Calu3 (cell line): Measurements from ENCODE around the gene KRT80. TPM values are rescaled to one million over a fixed set of nuclear protein-coding genes. Genes with fewer than 3 reads are reported as not detected.
A peak's percentile ranks its signal among the peaks of the same experiment; 100 is the strongest.

Experiments used
- BruUV-seq: library from RNA; stranded (reverse); fragments of 400-500 nt; replicated peaks from 2 replicates; lab custom pipeline; 2021; lab: Mats Ljungman, UMichigan
- CTCF ChIA-PET: fragments of 300-600 bp; sonication (Branson Sonifier 250); formaldehyde crosslinking; loops from one replicate; lab custom pipeline; 2022; ENCODE audit warnings: antibody characterized with exemption; lab: Charles Lee
- DNase-seq: peaks from one replicate; pipeline ENCODE4 v3.0.0; 2022
- H3K27ac Mint-ChIP-seq: one replicate; pipeline ENCODE4 v1.8.0; 2022; ENCODE audit warnings: mixed read lengths; ENCODE audit not compliant: unreplicated experiment
- H3K27me3 Mint-ChIP-seq: one replicate; pipeline ENCODE4 v1.8.0; 2022; ENCODE audit warnings: mixed read lengths; ENCODE audit not compliant: unreplicated experiment
- H3K36me3 Mint-ChIP-seq: one replicate; pipeline ENCODE4 v1.8.0; 2022; ENCODE audit warnings: mild to moderate bottlenecking, moderate library complexity, mixed read lengths; ENCODE audit not compliant: insufficient read depth, unreplicated experiment
- H3K4me1 Mint-ChIP-seq: one replicate; pipeline ENCODE4 v1.8.0; 2022; ENCODE audit warnings: mild to moderate bottlenecking, low read depth, mixed read lengths; ENCODE audit not compliant: unreplicated experiment
- H3K4me3 Mint-ChIP-seq: one replicate; pipeline ENCODE4 v1.8.0; 2022; ENCODE audit warnings: mild to moderate bottlenecking, low read depth, moderate library complexity, mixed read lengths; ENCODE audit not compliant: unreplicated experiment
- H3K9me3 Mint-ChIP-seq: one replicate; pipeline ENCODE4 v1.8.0; 2022; ENCODE audit warnings: low read depth, mixed read lengths; ENCODE audit not compliant: unreplicated experiment
- CTCF ChIP-seq: fragments of 200-600 bp; IDR thresholded peaks from one replicate; pipeline ENCODE4 v1.8.0; 2022; ENCODE audit warnings: antibody characterized with exemption; ENCODE audit not compliant: unreplicated experiment
- intact Hi-C: fragments of 100-400 bp; cut with micrococcal nuclease; formaldehyde crosslinking; loops from one replicate; pipeline ENCODE4 v1.10.0; 2022; ENCODE audit not compliant: unreplicated experiment
- total RNA-seq: library from RNA; stranded (reverse); gene quantifications from 2 replicates; pipeline ENCODE4 v1.2.3, GENCODE V29; 2022

The KRT80 gene
- total RNA-seq, 1 experiment from 2014 or later, result 45.5 TPM

GRCh38 chr12:52190860-52191729 is 719 bp downstream of the KRT80 start:
- H3K36me3 Mint-ChIP-seq, result peaks cover 50% of the 10 kb centered on the region
- no peaks in the 10 kb centered on the region for H3K9me3 Mint-ChIP-seq
- peak; percentile 69 for DNase-seq
- no peak for TF ChIP-seq CTCF
- BruUV-seq, result no TSS peak
- peaks cover 67% of the 10 kb centered on the region for H3K4me1 Mint-ChIP-seq
- peak overlapping the region; percentile 76 for H3K4me3 Mint-ChIP-seq
- CTCF ChIA-PET, result interaction anchor here (0.6 to 2.3 kb wide), 5 partner anchors 23 to 136 kb away, joined by 3 to 9 read pairs (median 5); no protein-coding TSS in a partner anchor
- peak overlapping the region; percentile 90 for H3K27ac Mint-ChIP-seq
- no peaks in the 10 kb centered on the region for H3K27me3 Mint-ChIP-seq
- intact Hi-C loops, result no loop called here

DNA sequence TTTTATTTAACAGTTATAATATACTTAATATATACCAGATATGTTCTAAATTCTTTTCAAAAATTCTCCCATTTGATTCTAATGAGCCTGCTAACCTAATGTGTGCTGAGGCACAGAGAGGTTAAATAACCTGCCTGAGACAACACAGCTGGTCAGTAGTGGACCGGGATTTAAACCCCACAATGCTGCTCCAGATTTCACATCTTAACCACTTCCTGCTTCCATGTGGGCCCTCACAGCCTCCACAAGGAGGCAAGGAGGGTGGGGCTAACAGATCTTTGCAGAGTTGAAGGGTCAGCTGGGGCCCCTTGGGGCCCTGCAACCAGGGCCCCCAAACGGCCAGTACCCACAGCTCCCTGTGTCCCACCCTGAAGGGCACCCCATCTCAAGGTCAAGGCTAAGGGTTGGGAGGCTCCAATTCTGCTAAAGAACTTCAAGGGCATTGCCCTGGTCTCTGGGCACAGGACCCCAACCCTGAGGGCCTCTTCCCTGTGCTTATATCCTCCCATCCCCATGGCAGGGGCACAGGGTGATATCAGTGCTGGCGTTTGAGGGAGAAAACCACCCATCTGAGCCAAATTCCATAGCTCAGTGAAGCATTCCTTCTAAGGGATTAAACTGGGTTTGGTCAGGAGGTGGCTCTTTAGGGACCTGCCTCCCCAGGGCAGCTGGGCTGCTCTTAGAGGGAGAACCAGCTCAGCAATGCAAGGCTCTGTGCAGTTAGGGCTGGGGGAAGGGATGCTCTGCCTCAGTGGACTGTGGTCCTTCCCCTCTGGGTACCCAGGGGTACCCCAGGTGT is 2.2 kb downstream of the KRT80 start:
- H3K9me3 Mint-ChIP-seq, result no peaks in the 10 kb centered on the region

GRCh38 chr12:52188658-52189057 is 3.2 kb downstream of the KRT80 start:
- no TSS peak for BruUV-seq
- Mint-ChIP-seq H3K9me3 (no peaks in the 10 kb centered on the region), H3K36me3 (peaks cover 59% of the 10 kb centered on the region), H3K27ac (peak overlapping the region; percentile 60), H3K4me3 (peak overlapping the region; percentile 76), H3K4me1 (peaks cover 65% of the 10 kb centered on the region), H3K27me3 (no peaks in the 10 kb centered on the region)
- intact Hi-C loops, result no loop called here
- no peak for DNase-seq
- CTCF ChIA-PET, result interaction anchor here (1.1 kb wide), 1 partner anchor 19 kb away, joined by 3 read pairs; no protein-coding TSS in a partner anchor
- no peak for TF ChIP-seq CTCF

More for the DNA sequence above, 2.2 kb downstream of the KRT80 start:
- TF ChIP-seq CTCF, result no peak
- peak overlapping the region; percentile 60 for H3K27ac Mint-ChIP-seq
- peak overlapping the region; percentile 76 for H3K4me3 Mint-ChIP-seq
- intact Hi-C loops, result no loop called here
- peaks cover 72% of the 10 kb centered on the region for H3K4me1 Mint-ChIP-seq
- H3K36me3 Mint-ChIP-seq, result peaks cover 58% of the 10 kb centered on the region
- CTCF ChIA-PET, result interaction anchor here (0.5 to 1.1 kb wide), 2 partner anchors 18 to 690 kb away, joined by 3 read pairs; no protein-coding TSS in a partner anchor
- H3K27me3 Mint-ChIP-seq, result no peaks in the 10 kb centered on the region
- BruUV-seq, result no TSS peak
- DNase-seq, result no peak

- Mint-ChIP-seq H3K4me1 (peaks cover 59% of the 10 kb centered on the region), H3K27me3 (no peaks in the 10 kb centered on the region), H3K9me3 (no peaks in the 10 kb centered on the region), H3K36me3 (peaks cover 63% of the 10 kb centered on the region), H3K27ac (no peak overlapping the region), H3K4me3 (no peak overlapping the region)
- intact Hi-C loops, result no loop called here
- TF ChIP-seq CTCF, result no peak
- CTCF ChIA-PET, result no interaction called here
- DNase-seq, result no peak
- no TSS peak for BruUV-seq
Measured at GRCh38 chr12:52187640-52188039, 4.2 kb downstream of the KRT80 start.
